Stimulated activated CD4-positive, alpha-beta T cell treated with anti-CD3 and anti-CD28 coated beads, TNF-alpha, amount 100 ng/mL, for 4 hours (primary cell): Measurements from ENCODE around the gene GPC6.

Source experiments
- DNase-seq, 3 experiments: peaks; one replicate each; pipeline ENCODE4 v3.0.0-alpha.2; 2020; ENCODE audit warnings: low read depth in 3 of 3

GPC6 gene

GRCh38 chr13:93834051-93834450, 607.4 kb downstream of the GPC6 start:
- DNase-seq = no peak

GRCh38 chr13:93843082-93843481, 616.5 kb downstream of the GPC6 start:
- DNase-seq = no peak

- DNase-seq = no peak
Measured at GRCh38 chr13:93847162-93847561, 620.6 kb downstream of the GPC6 start.

GRCh38 chr13:93848247-93848646, 621.6 kb downstream of the GPC6 start:
- DNase-seq = no peak

GRCh38 chr13:93851236-93851635, 624.6 kb downstream of the GPC6 start:
- no peak for DNase-seq

GRCh38 chr13:93853912-93854311, 627.3 kb downstream of the GPC6 start:
- no peak for DNase-seq

- DNase-seq = no peak
Measured at GRCh38 chr13:93857126-93857525, 630.5 kb downstream of the GPC6 start.

GRCh38 chr13:93859716-93860115, 633.1 kb downstream of the GPC6 start:
- DNase-seq = no peak

GRCh38 chr13:93861818-93862217, 635.2 kb downstream of the GPC6 start:
- DNase-seq = no peak

- DNase-seq = no peak
Measured at GRCh38 chr13:93862259-93862658, 635.7 kb downstream of the GPC6 start.

- no peak for DNase-seq
Measured at GRCh38 chr13:93865235-93865634, 638.6 kb downstream of the GPC6 start.

GRCh38 chr13:93867481-93867880, 640.9 kb downstream of the GPC6 start:
- DNase-seq = no peak

GRCh38 chr13:93872376-93872775, 645.8 kb downstream of the GPC6 start:
- no peak for DNase-seq

- DNase-seq = no peak
Measured at GRCh38 chr13:93872786-93873347, 646.3 kb downstream of the GPC6 start.

- no peak for DNase-seq
Measured at GRCh38 chr13:93875547-93875946, 648.9 kb downstream of the GPC6 start.

- no peak for DNase-seq
Measured at GRCh38 chr13:93876236-93876635, 649.6 kb downstream of the GPC6 start.

- DNase-seq = no peak
Measured at GRCh38 chr13:93878675-93879074, 652.1 kb downstream of the GPC6 start.

GRCh38 chr13:93881411-93881810, 654.8 kb downstream of the GPC6 start:
- no peak for DNase-seq

- DNase-seq = no peak
Measured at GRCh38 chr13:93882086-93882651, 655.6 kb downstream of the GPC6 start.

GRCh38 chr13:93889430-93889951, 662.9 kb downstream of the GPC6 start:
- no peak for DNase-seq

- DNase-seq = no peak
Measured at GRCh38 chr13:93899981-93900380, 673.4 kb downstream of the GPC6 start.

GRCh38 chr13:93900731-93901130, 674.1 kb downstream of the GPC6 start:
- DNase-seq = no peak

- DNase-seq = no peak
Measured at GRCh38 chr13:93903909-93904308, 677.3 kb downstream of the GPC6 start.

- DNase-seq = no peak
Measured at GRCh38 chr13:93915269-93915809, 688.7 kb downstream of the GPC6 start.
